K562 (cell line): ENCODE measurements around the gene MLN. TPM values are rescaled to one million over a fixed set of nuclear protein-coding genes. Genes with fewer than 3 reads are reported as not detected.
A peak's percentile ranks its signal among the peaks of the same experiment; 100 is the strongest.

Experiments
- BHLHE40 ChIP-seq: IDR thresholded peaks from 2 replicates; pipeline ENCODE4 v1.6.1; 2011; ENCODE audit warnings: low read length, improper control_type of control experiment
- CEBPZ ChIP-seq: fragments of 150-350 bp; IDR thresholded peaks from 2 replicates; pipeline ENCODE4 v1.6.1; 2014; ENCODE audit warnings: low read depth, mild to moderate bottlenecking, low read length, borderline replicate concordance
- CTBP1 ChIP-seq: fragments of 450-650 bp; IDR thresholded peaks from 2 replicates; pipeline ENCODE4 v1.6.1; 2016; ENCODE audit warnings: borderline replicate concordance
- E2F6 ChIP-seq, 2 experiments: IDR thresholded peaks; 2 replicates each; pipeline ENCODE4 v1.6.1; 2011; ENCODE audit warnings: borderline replicate concordance in 1 of 2, control low read depth in 1 of 2, low read depth in 1 of 2, low read length in 1 of 2, mild to moderate bottlenecking in 1 of 2, mixed read lengths in 1 of 2, moderate library complexity in 1 of 2; ENCODE audit not compliant: insufficient read depth in 1 of 2, insufficient read length in 1 of 2, poor library complexity in 1 of 2, severe bottlenecking in 1 of 2; ENCODE audit errors: extremely low read depth in 1 of 2
- EP400 ChIP-seq: fragments of 450-650 bp; IDR thresholded peaks from 2 replicates; pipeline ENCODE4 v1.6.1; 2017; ENCODE audit warnings: antibody characterized with exemption, mild to moderate bottlenecking, moderate library complexity
- ERF ChIP-seq: fragments of 450-650 bp; formaldehyde crosslinking; IDR thresholded peaks from 2 replicates; pipeline ENCODE4 v1.4.0; 2020; ENCODE audit warnings: mild to moderate bottlenecking, mixed read lengths
- HNRNPH1 ChIP-seq: fragments of 200-400 bp; formaldehyde crosslinking; optimal IDR thresholded peaks from 2 replicates; pipeline ENCODE3; 2017; ENCODE audit warnings: low read depth, mild to moderate bottlenecking, low read length, moderate library complexity
- KLF1 ChIP-seq: fragments of 450-650 bp; IDR thresholded peaks from 2 replicates; pipeline ENCODE4 v1.6.1; 2016; ENCODE audit warnings: missing genetic modification characterization, missing compliant biosample characterization
- L3MBTL2 ChIP-seq: fragments of 450-650 bp; IDR thresholded peaks from 2 replicates; pipeline ENCODE4 v1.6.1; 2016; ENCODE audit warnings: mild to moderate bottlenecking, moderate library complexity
- MLLT1 ChIP-seq, 2 experiments: fragments of 450-650 bp; IDR thresholded peaks; 2 replicates each; pipeline ENCODE4 v1.6.1; 2016
- POLR2G ChIP-seq: fragments of 200-400 bp; formaldehyde crosslinking; IDR thresholded peaks from 2 replicates; pipeline ENCODE4 v1.6.1; 2017; ENCODE audit warnings: low read depth, mild to moderate bottlenecking, antibody characterized with exemption, low read length, moderate library complexity
- RCOR1 ChIP-seq, 2 experiments: IDR thresholded peaks; 2 replicates each; pipeline ENCODE4 v1.6.1; 2012; ENCODE audit warnings: low read depth in 2 of 2, low read length in 2 of 2, borderline replicate concordance in 1 of 2, improper control_type of control experiment in 1 of 2
- RFX1 ChIP-seq: fragments of 450-650 bp; IDR thresholded peaks from 2 replicates; pipeline ENCODE4 v1.6.1; 2016; ENCODE audit warnings: mild to moderate bottlenecking, moderate library complexity
- SMARCA4 ChIP-seq: fragments of 450-650 bp; IDR thresholded peaks from 2 replicates; pipeline ENCODE4 v1.6.1; 2016
- XRCC4 ChIP-seq: IDR thresholded peaks from one replicate; pipeline ENCODE4 v1.6.1; 2011; ENCODE audit not compliant: insufficient read depth, insufficient read length; ENCODE audit errors: extremely low read depth
- ZNF12 ChIP-seq: sonication (generic); formaldehyde crosslinking; IDR thresholded peaks from 2 replicates; pipeline ENCODE4 v1.4.0; 2020; ENCODE audit warnings: mild to moderate bottlenecking, missing genetic modification reagents
- ZNF445 ChIP-seq: fragments of 250-450 bp; sonication (Bioruptor Pico); IDR thresholded peaks from 2 replicates; pipeline ENCODE4 v1.4.0; 2020; ENCODE audit warnings: low read depth, mild to moderate bottlenecking, moderate library complexity
- ZNF699 ChIP-seq: fragments of 250-450 bp; sonication (Bioruptor Pico); IDR thresholded peaks from 2 replicates; pipeline ENCODE4 v1.8.0; 2021; ENCODE audit warnings: mild to moderate bottlenecking, moderate library complexity; ENCODE audit not compliant: insufficient replicate concordance
- ZNF766 ChIP-seq: fragments of 200-800 bp; sonication (Bioruptor generic); conservative IDR thresholded peaks from 2 replicates; pipeline ENCODE4 v1.6.1; 2016; ENCODE audit warnings: missing genetic modification characterization, missing compliant biosample characterization
- ZNF778 ChIP-seq: fragments of 450-650 bp; formaldehyde crosslinking; IDR thresholded peaks from 2 replicates; pipeline ENCODE4 v1.4.0; 2020; ENCODE audit warnings: mild to moderate bottlenecking, moderate library complexity
- polyA plus RNA-seq, 8 experiments: library from polyadenylated mRNA; depleted of rRNA in 4 of 8; stranded (reverse) in 5 of 8; unstranded in 3 of 8; fragments of >200 nt; fragmentation: Nextera tagmentation in 2 of 8; fragmentation: Illumina TruSeq in 1 of 8; extraction: Ambion mirVana in 2 of 8; extraction: Trizol in 1 of 8; gene quantifications; 2 replicates each; pipeline versions ENCODE4 v1.2.1 to v1.2.3, GENCODE V29; 2011 to 2014; ENCODE audit warnings: inconsistent platforms in 1 of 8, missing spikeins in 1 of 8
- total RNA-seq, 7 experiments: library from RNA; depleted of rRNA in 6 of 7; stranded (reverse); fragments of >200 nt in 6 of 7; fragmentation: Illumina TruSeq in 2 of 7; extraction: Trizol in 2 of 7; gene quantifications; 2 replicates each; pipeline versions ENCODE4 v1.2.1 to v1.2.3, GENCODE V29; 2011 to 2021; ENCODE audit warnings: low replicate concordance in 1 of 7

Gene MLN
- total and polyA plus RNA-seq, 9 of the 15 experiments (the other 6 are each of a cell fraction or from before 2014, with no cell fraction given) = not detected

- TF ChIP-seq CEBPZ (no peak), ZNF778 (no peak), KLF1 (tag) (peak; percentile 36; the same call in 1 of the 2 replicates), RFX1 (no peak), CTBP1 (peak; percentile 44; the same call in 1 of the 2 replicates), XRCC4 (no peak), SMARCA4 (no peak; the same call in 1 of the 2 replicates), ZNF445 (no peak), L3MBTL2 (peak; percentile 43; the same call in 1 of the 2 replicates), ZNF766 (peak; percentile 91), ZNF699 (CRISPR knock-in tag) (no peak), EP400 (no peak), POLR2G (0 out of 2 replicates have a peak, but pooled peaks have one; percentile 14), E2F6 (IDR thresholded peaks at IDR 0.05; ENCODE audit: borderline replicate concordance in 1 of 2, extremely low read depth in 1 of 2, insufficient read depth in 1 of 2, insufficient read length in 1 of 2, low read depth in 1 of 2, low read length in 1 of 2, poor library complexity in 1 of 2, severe bottlenecking in 1 of 2) (no peak), ERF (no peak), RCOR1 (IDR thresholded peaks at IDR 0.05; ENCODE audit: borderline replicate concordance in 1 of 2, low read depth in 2 of 2, low read length in 2 of 2) (peak in 1 of 2 experiments; percentile 12; a peak in 1 of 4 replicates), MLLT1 (IDR thresholded peaks at IDR 0.05) (no peak), HNRNPH1 (no peak), BHLHE40 (no peak), ZNF12 (CRISPR knock-in tag) (no peak)
Measured at GRCh38 chr6:33843131-33844121, 39.6 kb upstream of the MLN start (continued).
